ENCODE measurements around the gene ZNF672. TPM values are rescaled to one million over a fixed set of nuclear protein-coding genes. Genes with fewer than 3 reads are reported as not detected.

The ZNF672 gene
- total RNA-seq, 2 experiments from 2014 or later = 35.9 to 38.4 TPM

DNA sequence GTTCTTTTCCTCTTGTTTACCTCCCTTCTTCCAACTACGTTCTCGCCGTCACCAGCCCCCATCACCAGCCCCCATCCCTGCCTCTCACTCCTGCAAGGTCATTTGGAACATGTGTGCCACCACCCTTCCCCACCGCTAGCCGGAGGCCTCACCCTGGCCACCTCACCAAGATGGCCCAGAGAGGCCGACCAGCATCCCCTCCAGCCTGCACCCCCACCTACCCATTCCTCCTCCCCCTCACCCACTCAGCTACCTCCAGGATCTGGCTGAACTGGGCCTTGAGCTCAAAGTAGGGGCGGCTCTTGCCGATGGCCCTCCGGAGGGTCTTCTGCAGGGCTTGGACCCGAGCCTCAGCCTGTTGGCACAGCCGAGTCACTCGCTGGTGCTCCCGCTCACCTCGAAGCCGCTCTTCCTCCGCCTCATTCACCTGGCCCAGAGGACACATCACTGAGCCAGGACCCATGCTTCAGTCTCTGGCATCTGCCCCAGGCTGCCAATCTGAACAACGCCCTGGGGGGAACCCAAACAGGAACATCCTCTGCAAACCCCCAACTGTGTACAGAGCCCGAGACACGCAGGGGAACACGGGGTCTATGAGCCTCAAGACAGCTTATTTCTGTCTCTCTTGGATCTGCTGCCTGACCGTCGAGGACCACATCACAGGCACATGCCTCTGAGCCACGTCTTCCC, 25.1 kb upstream of the ZNF672 start:
- no peak overlapping the region for H3K27ac ChIP-seq (ENCODE audit: low read depth in 1 of 2, low read length in 2 of 2)
- intact Hi-C loops (cut with DNase I, micrococcal nuclease) = no loop called here
- H3K9me3 ChIP-seq (ENCODE audit: control insufficient read depth in 1 of 2, insufficient read depth in 1 of 2, low read length in 2 of 2) = no peaks in the 10 kb centered on the region
- Mint-ChIP-seq H3K4me3 (no peak overlapping the region), H3K4me1 (ENCODE audit: low read depth) (peaks cover 35% of the 10 kb centered on the region), H3K27me3 (no peaks in the 10 kb centered on the region), H3K36me3 (ENCODE audit: low read depth) (peaks cover 63% of the 10 kb centered on the region), H3K27ac (no peak overlapping the region), H3K9me3 (no peaks in the 10 kb centered on the region)
- peaks cover 57% of the 10 kb centered on the region for H3K36me3 ChIP-seq (ENCODE audit: insufficient read depth, low read length)
- TF ChIP-seq, protein P1, sequence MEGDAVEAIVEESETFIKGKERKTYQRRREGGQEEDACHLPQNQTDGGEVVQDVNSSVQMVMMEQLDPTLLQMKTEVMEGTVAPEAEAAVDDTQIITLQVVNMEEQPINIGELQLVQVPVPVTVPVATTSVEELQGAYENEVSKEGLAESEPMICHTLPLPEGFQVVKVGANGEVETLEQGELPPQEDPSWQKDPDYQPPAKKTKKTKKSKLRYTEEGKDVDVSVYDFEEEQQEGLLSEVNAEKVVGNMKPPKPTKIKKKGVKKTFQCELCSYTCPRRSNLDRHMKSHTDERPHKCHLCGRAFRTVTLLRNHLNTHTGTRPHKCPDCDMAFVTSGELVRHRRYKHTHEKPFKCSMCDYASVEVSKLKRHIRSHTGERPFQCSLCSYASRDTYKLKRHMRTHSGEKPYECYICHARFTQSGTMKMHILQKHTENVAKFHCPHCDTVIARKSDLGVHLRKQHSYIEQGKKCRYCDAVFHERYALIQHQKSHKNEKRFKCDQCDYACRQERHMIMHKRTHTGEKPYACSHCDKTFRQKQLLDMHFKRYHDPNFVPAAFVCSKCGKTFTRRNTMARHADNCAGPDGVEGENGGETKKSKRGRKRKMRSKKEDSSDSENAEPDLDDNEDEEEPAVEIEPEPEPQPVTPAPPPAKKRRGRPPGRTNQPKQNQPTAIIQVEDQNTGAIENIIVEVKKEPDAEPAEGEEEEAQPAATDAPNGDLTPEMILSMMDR (IDR thresholded peaks at IDR 0.05) = no peak
- H3K4me3 ChIP-seq (ENCODE audit: low read length) = no peak overlapping the region
- ATAC-seq (ENCODE audit: poor library complexity) (no peak), DNase-seq (no peak)
- POLR2A ChIA-PET = no interaction called here
- CTCF ChIA-PET = no interaction called here
- no peaks in the 10 kb centered on the region for H3K27me3 ChIP-seq (ENCODE audit: control insufficient read depth in 1 of 2, insufficient read depth in 2 of 2, low read length in 2 of 2)
- H3K4me1 ChIP-seq (ENCODE audit: insufficient read depth, low read length) = peaks cover 26% of the 10 kb centered on the region

DNA sequence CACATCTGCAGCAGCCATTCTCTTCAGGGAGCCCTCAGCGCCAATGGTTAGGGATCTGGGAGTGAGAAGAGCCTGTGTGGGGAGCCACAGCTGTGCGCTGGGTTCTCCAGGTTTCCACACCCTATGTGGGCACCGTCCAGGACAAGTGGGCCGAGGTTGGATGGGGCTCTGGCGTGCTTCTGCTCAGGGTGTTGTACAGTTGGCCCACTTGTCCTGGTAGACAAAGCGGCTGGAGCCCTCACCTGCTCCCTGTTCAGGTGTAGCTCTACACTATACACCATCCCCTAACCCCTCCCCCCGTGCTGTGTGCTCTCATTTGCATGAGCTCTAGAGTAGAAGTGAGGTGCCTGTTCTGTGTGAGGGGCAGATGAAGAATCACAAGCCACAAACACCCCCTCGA, 24.5 kb upstream of the ZNF672 start:
- H3K4me3 Mint-ChIP-seq = no peak overlapping the region
- H3K36me3 Mint-ChIP-seq (ENCODE audit: low read depth) = peaks cover 68% of the 10 kb centered on the region
- peaks cover 33% of the 10 kb centered on the region for H3K4me1 ChIP-seq (ENCODE audit: insufficient read depth, low read length)
- no peaks in the 10 kb centered on the region for H3K9me3 ChIP-seq (ENCODE audit: control insufficient read depth in 1 of 2, insufficient read depth in 1 of 2, low read length in 2 of 2)
- H3K9me3 Mint-ChIP-seq = no peaks in the 10 kb centered on the region
- H3K27ac Mint-ChIP-seq = peak overlapping the region; percentile 36
- H3K27me3 ChIP-seq (ENCODE audit: control insufficient read depth in 1 of 2, insufficient read depth in 2 of 2, low read length in 2 of 2) = no peaks in the 10 kb centered on the region
- POLR2A ChIA-PET = no interaction called here
- CTCF ChIA-PET = no interaction called here
- ATAC-seq (ENCODE audit: poor library complexity) = no peak
- intact Hi-C loops (cut with DNase I, micrococcal nuclease) = no loop called here
- H3K4me1 Mint-ChIP-seq (ENCODE audit: low read depth) = peaks cover 42% of the 10 kb centered on the region
- DNase-seq = no peak
- H3K36me3 ChIP-seq (ENCODE audit: insufficient read depth, low read length) = peaks cover 59% of the 10 kb centered on the region
- no peak overlapping the region for H3K4me3 ChIP-seq (ENCODE audit: low read length)
- TF ChIP-seq, protein P1 (IDR thresholded peaks at IDR 0.05) = no peak
- no peaks in the 10 kb centered on the region for H3K27me3 Mint-ChIP-seq
- no peak overlapping the region for H3K27ac ChIP-seq (ENCODE audit: low read depth in 1 of 2, low read length in 2 of 2)

DNA sequence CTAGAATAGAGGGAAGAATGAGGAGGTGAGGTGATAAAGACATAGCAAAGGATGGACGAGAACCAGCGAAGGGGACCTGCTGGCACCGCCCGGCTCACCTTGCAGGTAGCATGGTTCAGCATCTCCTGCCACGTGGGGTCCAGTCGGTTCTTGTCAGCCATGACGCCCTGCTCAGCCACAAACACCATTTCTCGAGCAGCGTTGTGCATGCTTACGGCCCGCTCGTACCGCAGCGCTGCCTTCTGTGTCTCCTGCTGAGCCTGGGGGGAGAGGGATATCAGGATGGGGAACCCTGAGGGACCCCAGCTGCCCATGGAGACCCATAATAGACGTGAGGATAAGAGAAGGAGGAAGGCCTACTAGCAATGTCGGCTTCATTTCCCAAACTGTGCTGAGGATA, 23.7 kb upstream of the ZNF672 start:
- DNase-seq (no peak), ATAC-seq (ENCODE audit: poor library complexity) (no peak)
- ChIA-PET POLR2A (no interaction called here), CTCF (no interaction called here)
- intact Hi-C loops (cut with DNase I, micrococcal nuclease) = no loop called here
- Histone ChIP-seq H3K9me3 (ENCODE audit: control insufficient read depth in 1 of 2, insufficient read depth in 1 of 2, low read length in 2 of 2) (no peaks in the 10 kb centered on the region), H3K4me1 (ENCODE audit: insufficient read depth, low read length) (peaks cover 41% of the 10 kb centered on the region), H3K27me3 (ENCODE audit: control insufficient read depth in 1 of 2, insufficient read depth in 2 of 2, low read length in 2 of 2) (no peaks in the 10 kb centered on the region), H3K27ac (ENCODE audit: low read depth in 1 of 2, low read length in 2 of 2) (no peak overlapping the region), H3K36me3 (ENCODE audit: insufficient read depth, low read length) (peaks cover 61% of the 10 kb centered on the region), H3K4me3 (ENCODE audit: low read length) (no peak overlapping the region)
- Mint-ChIP-seq H3K27me3 (no peaks in the 10 kb centered on the region), H3K27ac (peak overlapping the region; percentile 36), H3K4me1 (ENCODE audit: low read depth) (peaks cover 50% of the 10 kb centered on the region), H3K9me3 (no peaks in the 10 kb centered on the region), H3K4me3 (no peak overlapping the region), H3K36me3 (ENCODE audit: low read depth) (peaks cover 74% of the 10 kb centered on the region)
- TF ChIP-seq, protein P1 (IDR thresholded peaks at IDR 0.05) = no peak

All from CD4-positive, alpha-beta T cell (primary cell).